ENCODE results near the gene STMP1.

Gene STMP1

DNA sequence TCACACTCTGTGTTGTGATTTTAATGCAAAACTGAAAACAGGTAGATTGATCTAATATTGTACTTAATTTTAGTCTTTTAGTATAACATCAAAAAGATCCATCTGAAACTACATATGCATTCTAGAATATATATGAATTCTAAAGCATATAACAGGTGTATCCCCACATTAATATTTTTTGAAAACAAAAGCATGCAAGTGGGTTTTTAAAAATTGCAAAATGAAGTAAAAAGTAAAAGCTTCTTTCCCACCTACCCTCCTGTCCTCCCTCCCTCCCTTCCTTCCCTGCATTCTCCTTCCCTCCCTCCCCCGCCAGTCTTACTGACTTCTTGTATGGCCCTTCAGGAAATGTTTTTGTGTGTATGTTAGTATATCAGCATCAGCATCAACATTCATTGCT is 14.6 kb upstream of the STMP1 start:
- peaks cover 57% of the 10 kb centered on the region for H3K36me3 ChIP-seq
- TF ChIP-seq, protein P1, sequence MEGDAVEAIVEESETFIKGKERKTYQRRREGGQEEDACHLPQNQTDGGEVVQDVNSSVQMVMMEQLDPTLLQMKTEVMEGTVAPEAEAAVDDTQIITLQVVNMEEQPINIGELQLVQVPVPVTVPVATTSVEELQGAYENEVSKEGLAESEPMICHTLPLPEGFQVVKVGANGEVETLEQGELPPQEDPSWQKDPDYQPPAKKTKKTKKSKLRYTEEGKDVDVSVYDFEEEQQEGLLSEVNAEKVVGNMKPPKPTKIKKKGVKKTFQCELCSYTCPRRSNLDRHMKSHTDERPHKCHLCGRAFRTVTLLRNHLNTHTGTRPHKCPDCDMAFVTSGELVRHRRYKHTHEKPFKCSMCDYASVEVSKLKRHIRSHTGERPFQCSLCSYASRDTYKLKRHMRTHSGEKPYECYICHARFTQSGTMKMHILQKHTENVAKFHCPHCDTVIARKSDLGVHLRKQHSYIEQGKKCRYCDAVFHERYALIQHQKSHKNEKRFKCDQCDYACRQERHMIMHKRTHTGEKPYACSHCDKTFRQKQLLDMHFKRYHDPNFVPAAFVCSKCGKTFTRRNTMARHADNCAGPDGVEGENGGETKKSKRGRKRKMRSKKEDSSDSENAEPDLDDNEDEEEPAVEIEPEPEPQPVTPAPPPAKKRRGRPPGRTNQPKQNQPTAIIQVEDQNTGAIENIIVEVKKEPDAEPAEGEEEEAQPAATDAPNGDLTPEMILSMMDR (IDR thresholded peaks at IDR 0.05; ENCODE audit: low read depth, low read length) = no peak

DNA sequence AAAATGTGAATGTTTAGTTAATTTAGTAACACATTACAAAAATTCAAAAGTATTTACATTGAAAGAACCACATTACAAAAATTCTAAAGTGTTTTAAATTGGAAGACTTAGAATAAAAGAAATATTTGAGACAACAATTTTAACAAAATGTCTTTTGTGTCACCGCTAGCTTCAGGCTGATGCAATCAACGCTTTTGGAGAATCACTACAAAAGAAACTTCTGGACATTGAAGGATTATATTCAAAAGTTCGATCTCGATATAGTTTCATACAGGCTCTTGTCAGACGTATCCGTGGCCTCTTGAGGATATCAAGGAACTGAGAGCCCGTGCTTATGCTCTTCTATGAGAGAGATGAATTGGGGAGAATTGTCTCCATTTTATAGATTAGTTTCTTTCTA is 14.1 kb upstream of the STMP1 start:
- H3K27ac ChIP-seq = no peak overlapping the region
- DNase-seq = no peak
- H3K36me3 ChIP-seq = peaks cover 57% of the 10 kb centered on the region
- TF ChIP-seq, protein P1 (IDR thresholded peaks at IDR 0.05; ENCODE audit: low read depth, low read length) = no peak
- H3K9me3 ChIP-seq (ENCODE audit: severe bottlenecking) = no peaks in the 10 kb centered on the region
- H3K27me3 ChIP-seq (ENCODE audit: insufficient read depth, low read depth, severe bottlenecking) = no peaks in the 10 kb centered on the region
- no peak overlapping the region for H3K4me3 ChIP-seq (ENCODE audit: low read depth, low read length)

More for the DNA sequence above, 14.6 kb upstream of the STMP1 start:
- no peak overlapping the region for H3K4me3 ChIP-seq (ENCODE audit: low read depth, low read length)
- no peaks in the 10 kb centered on the region for H3K9me3 ChIP-seq (ENCODE audit: severe bottlenecking)
- DNase-seq = no peak
- H3K27ac ChIP-seq = no peak overlapping the region
- no peaks in the 10 kb centered on the region for H3K27me3 ChIP-seq (ENCODE audit: insufficient read depth, low read depth, severe bottlenecking)

DNA sequence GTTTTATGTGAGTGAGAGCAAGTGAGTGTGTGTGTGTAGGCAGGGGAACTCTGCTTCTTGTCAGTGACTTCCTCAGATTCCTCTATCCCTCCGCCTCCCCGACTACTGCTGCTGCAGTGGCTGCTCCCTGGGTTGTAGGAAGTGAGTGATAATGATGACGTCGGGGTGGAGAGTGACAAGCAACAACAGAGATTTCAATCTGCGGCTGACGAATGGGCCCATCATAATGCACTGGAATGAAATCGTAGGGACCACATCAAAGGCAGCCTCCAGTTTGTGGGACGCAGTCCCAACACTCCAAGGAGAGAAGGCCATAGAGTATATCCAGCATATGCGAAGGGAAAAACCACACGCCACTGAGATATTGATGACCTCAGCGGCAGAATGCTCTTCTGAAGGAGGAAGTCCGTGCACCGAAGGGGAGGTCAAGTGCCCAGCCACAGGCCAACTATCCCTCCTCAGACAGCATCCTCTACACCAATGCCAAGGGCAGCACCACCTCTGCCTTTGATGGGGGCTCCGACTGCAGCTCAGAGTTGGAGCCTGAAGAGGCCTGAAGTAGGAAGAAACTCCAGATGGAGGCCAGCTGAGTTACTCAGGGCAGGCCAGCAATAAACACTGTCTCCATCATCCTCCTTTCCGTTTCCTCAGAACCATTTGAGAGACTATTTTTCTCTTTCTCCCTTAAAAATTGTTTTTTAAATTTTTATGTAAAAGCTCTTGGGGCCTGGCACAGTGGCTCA is 11.3 kb upstream of the STMP1 start:
- peaks cover 30% of the 10 kb centered on the region for H3K36me3 ChIP-seq
- DNase-seq = no peak
- H3K4me3 ChIP-seq (ENCODE audit: low read depth, low read length) = no peak overlapping the region
- no peak overlapping the region for H3K27ac ChIP-seq
- TF ChIP-seq, protein P1 (IDR thresholded peaks at IDR 0.05; ENCODE audit: low read depth, low read length) = no peak
- no peaks in the 10 kb centered on the region for H3K9me3 ChIP-seq (ENCODE audit: severe bottlenecking)
- no peaks in the 10 kb centered on the region for H3K27me3 ChIP-seq (ENCODE audit: insufficient read depth, low read depth, severe bottlenecking)

DNA sequence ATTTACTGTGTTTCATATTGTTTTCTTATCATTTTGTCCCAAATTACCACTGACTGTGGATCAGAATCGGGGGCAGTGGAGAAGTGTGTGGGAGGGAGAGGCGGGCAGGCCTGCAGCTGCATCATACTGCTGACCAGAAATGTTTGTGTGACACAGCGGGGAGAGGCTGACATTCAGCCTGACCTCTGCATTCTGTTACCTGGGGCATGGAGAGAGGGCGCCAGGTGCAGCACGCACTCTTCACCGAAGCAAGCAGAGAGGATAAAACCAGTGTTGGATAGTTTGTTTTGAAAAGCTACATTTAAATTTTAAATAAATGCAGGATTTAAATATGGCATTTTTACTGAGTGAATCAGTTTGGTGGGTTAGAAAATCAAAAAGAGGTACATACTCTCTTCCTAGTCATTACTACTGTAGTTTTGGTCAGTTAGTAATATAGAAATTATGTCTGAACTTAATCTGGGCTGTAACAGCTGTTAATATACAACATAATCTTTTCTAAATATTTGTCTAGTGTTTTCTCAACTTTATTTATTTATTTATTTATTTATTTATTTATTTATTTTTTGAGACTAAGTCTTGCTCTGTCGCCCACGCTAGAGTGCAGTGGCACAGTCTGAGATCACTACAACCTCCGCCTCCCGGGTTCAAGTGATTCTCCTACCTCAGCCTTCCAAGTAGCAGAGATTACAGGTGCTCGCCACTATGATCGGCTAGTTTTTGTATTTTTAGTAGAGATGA is 8.8 kb upstream of the STMP1 start:
- peaks cover 9% of the 10 kb centered on the region; the same call in 1 of the 2 replicates for H3K36me3 ChIP-seq
- H3K9me3 ChIP-seq (ENCODE audit: severe bottlenecking) = no peaks in the 10 kb centered on the region
- H3K4me3 ChIP-seq (ENCODE audit: low read depth, low read length) = no peak overlapping the region
- DNase-seq = no peak
- H3K27ac ChIP-seq = no peak overlapping the region
- H3K27me3 ChIP-seq (ENCODE audit: insufficient read depth, low read depth, severe bottlenecking) = no peaks in the 10 kb centered on the region
- TF ChIP-seq, protein P1 (IDR thresholded peaks at IDR 0.05; ENCODE audit: low read depth, low read length) = no peak

DNA sequence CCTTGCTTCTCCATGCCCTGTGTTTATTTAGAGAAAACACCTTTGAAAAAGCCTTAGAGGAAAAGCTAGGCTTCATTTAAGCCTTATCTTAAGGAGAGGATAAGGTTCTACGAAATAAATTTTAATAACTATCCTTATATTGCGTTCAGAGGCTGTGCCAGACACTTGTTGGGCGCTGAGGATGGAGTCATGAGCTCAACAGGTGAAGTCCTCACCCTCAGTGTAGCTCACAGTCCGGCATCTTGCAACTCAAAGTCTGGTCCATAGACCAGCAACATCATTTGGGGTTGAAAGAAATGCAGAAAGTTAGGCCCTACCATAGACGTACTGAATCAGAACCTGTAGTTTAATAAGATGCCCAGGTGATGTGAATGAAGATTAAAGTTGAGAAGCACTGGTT is 3.8 kb upstream of the STMP1 start:
- Histone ChIP-seq H3K4me3 (ENCODE audit: low read depth, low read length) (no peak overlapping the region), H3K36me3 (no peaks in the 10 kb centered on the region), H3K9me3 (ENCODE audit: severe bottlenecking) (no peaks in the 10 kb centered on the region), H3K27ac (no peak overlapping the region), H3K27me3 (ENCODE audit: insufficient read depth, low read depth, severe bottlenecking) (no peaks in the 10 kb centered on the region)
- TF ChIP-seq, protein P1 (IDR thresholded peaks at IDR 0.05; ENCODE audit: low read depth, low read length) = no peak
- no peak for DNase-seq
